ENCODE results near the gene CHMP4A. TPM values are rescaled to one million over a fixed set of nuclear protein-coding genes. Genes with fewer than 3 reads are reported as not detected.

Gene CHMP4A
- total and polyA plus RNA-seq, 9 of the 15 experiments (the other 6 are each of a cell fraction or from before 2014, with no cell fraction given): 28.8 to 104 (median 52.7) TPM

- TF ChIP-seq, protein P1, sequence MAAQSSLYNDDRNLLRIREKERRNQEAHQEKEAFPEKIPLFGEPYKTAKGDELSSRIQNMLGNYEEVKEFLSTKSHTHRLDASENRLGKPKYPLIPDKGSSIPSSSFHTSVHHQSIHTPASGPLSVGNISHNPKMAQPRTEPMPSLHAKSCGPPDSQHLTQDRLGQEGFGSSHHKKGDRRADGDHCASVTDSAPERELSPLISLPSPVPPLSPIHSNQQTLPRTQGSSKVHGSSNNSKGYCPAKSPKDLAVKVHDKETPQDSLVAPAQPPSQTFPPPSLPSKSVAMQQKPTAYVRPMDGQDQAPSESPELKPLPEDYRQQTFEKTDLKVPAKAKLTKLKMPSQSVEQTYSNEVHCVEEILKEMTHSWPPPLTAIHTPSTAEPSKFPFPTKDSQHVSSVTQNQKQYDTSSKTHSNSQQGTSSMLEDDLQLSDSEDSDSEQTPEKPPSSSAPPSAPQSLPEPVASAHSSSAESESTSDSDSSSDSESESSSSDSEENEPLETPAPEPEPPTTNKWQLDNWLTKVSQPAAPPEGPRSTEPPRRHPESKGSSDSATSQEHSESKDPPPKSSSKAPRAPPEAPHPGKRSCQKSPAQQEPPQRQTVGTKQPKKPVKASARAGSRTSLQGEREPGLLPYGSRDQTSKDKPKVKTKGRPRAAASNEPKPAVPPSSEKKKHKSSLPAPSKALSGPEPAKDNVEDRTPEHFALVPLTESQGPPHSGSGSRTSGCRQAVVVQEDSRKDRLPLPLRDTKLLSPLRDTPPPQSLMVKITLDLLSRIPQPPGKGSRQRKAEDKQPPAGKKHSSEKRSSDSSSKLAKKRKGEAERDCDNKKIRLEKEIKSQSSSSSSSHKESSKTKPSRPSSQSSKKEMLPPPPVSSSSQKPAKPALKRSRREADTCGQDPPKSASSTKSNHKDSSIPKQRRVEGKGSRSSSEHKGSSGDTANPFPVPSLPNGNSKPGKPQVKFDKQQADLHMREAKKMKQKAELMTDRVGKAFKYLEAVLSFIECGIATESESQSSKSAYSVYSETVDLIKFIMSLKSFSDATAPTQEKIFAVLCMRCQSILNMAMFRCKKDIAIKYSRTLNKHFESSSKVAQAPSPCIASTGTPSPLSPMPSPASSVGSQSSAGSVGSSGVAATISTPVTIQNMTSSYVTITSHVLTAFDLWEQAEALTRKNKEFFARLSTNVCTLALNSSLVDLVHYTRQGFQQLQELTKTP (IDR thresholded peaks at IDR 0.05; ENCODE audit: low read depth in 1 of 2, partially characterized antibody in 2 of 2): peak in 1 of 2 experiments; percentile 22
- TF ChIP-seq ZBTB2 (IDR thresholded peaks at IDR 0.05): peak; percentile 51; the same call in 1 of the 2 replicates
- TF ChIP-seq SMARCE1 (IDR thresholded peaks at IDR 0.05): no peak
- no peak for TF ChIP-seq ZNF121 (CRISPR knock-in tag; conservative IDR thresholded peaks at IDR 0.05)
- TF ChIP-seq ZFP36 (IDR thresholded peaks at IDR 0.05; ENCODE audit: low read depth, low read length, partially characterized antibody): no peak
- no peak for TF ChIP-seq RFX1 (IDR thresholded peaks at IDR 0.05)
- no peak for TF ChIP-seq HNRNPUL1 (IDR thresholded peaks at IDR 0.05; ENCODE audit: low read length)
- TF ChIP-seq ZNF24 (IDR thresholded peaks at IDR 0.05): no peak; the same call in 1 of the 2 replicates
- no peak for TF ChIP-seq MEF2A (IDR thresholded peaks at IDR 0.05; ENCODE audit: control insufficient read depth, low read depth, low read length)
- no peak for TF ChIP-seq ZNF785 (CRISPR knock-in tag; IDR thresholded peaks at IDR 0.05)
- no peak for TF ChIP-seq TSC22D4 (tag; IDR thresholded peaks at IDR 0.05)
- TF ChIP-seq, protein P2, sequence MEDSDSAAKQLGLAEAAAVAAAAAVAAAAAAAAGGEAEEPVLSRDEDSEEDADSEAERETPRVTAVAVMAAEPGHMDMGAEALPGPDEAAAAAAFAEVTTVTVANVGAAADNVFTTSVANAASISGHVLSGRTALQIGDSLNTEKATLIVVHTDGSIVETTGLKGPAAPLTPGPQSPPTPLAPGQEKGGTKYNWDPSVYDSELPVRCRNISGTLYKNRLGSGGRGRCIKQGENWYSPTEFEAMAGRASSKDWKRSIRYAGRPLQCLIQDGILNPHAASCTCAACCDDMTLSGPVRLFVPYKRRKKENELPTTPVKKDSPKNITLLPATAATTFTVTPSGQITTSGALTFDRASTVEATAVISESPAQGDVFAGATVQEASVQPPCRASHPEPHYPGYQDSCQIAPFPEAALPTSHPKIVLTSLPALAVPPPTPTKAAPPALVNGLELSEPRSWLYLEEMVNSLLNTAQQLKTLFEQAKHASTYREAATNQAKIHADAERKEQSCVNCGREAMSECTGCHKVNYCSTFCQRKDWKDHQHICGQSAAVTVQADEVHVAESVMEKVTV (CRISPR knock-in tag; IDR thresholded peaks at IDR 0.05): peak; percentile 41
- no peak for TF ChIP-seq TRIM25 (IDR thresholded peaks at IDR 0.05; ENCODE audit: borderline replicate concordance)
- TF ChIP-seq CBX5 (IDR thresholded peaks at IDR 0.05; ENCODE audit: borderline replicate concordance, low read depth): no peak
- TF ChIP-seq TCF7L2 (IDR thresholded peaks at IDR 0.05; ENCODE audit: low read depth, low read length): no peak
- no peak for TF ChIP-seq KAT2B (IDR thresholded peaks at IDR 0.05; ENCODE audit: low read depth, low read length)
- TF ChIP-seq RFX5 (IDR thresholded peaks at IDR 0.05; ENCODE audit: low read depth, low read length): no peak
- TF ChIP-seq TAL1 (IDR thresholded peaks at IDR 0.05): no peak
Measured at GRCh38 chr14:24160850-24161804, 52.2 kb downstream of the CHMP4A start, which contains the start of gene IRF9 (continued).

All from K562 (cell line).